Liver (tissue), 3 donors: ENCODE data around the gene SIRT1.

Experiments
- EGR1 ChIP-seq, 2 donors: IDR thresholded peaks; 2 replicates each; pipeline ENCODE4 v1.6.1; 2016 to 2018; ENCODE audit warnings: antibody characterized with exemption in 2 of 2, low read depth in 2 of 2
- HNF4G ChIP-seq: IDR thresholded peaks from 2 replicates; pipeline ENCODE4 v1.6.1; 2016; ENCODE audit warnings: antibody characterized with exemption
- JUND ChIP-seq, 2 donors: IDR thresholded peaks; 2 replicates each; pipeline ENCODE4 v1.6.1; 2016; ENCODE audit warnings: antibody characterized with exemption in 2 of 2
- RAD21 ChIP-seq, 2 donors: IDR thresholded peaks; 2 replicates each; pipeline ENCODE4 v1.6.1; 2016; ENCODE audit warnings: antibody characterized with exemption in 2 of 2, mild to moderate bottlenecking in 2 of 2
- YY1 ChIP-seq: IDR thresholded peaks from 2 replicates; pipeline ENCODE4 v1.6.1; 2016; ENCODE audit warnings: antibody characterized with exemption, mild to moderate bottlenecking
- TF ChIP-seq, protein P1 (sequence below): fragments of 150-350 bp; IDR thresholded peaks from 2 replicates; pipeline ENCODE4 v1.5.1; 2017; ENCODE audit warnings: improper control_type of control experiment, low read depth, low read length; ENCODE audit not compliant: missing input control
- TF ChIP-seq, protein P2 (sequence below): IDR thresholded peaks from 2 replicates; pipeline ENCODE4 v1.6.1; 2016; ENCODE audit warnings: antibody characterized with exemption
- TF ChIP-seq, protein P3 (sequence below): IDR thresholded peaks from 2 replicates; pipeline ENCODE4 v1.6.1; 2016; ENCODE audit warnings: antibody characterized with exemption, mild to moderate bottlenecking
- donor health status: healthy.
- donor health status: healthy.

DNA sequence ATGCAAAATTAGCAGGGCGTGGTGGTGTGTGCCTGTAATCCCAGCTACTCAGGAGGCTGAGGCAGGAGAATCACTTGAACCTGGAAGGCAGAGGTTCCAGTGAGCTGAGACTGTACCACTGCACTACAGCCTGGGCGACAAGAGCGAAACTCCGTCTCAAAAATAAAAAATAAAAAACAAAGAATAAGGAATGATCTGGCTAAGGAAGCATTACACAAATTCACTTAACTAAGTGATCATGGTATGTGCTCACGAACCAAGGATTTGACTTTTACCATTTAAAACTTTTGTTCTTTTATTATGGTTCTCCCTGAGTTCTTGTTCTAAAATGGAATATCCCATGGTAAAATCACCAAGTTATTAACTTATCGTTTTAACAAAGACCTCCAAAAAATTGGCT is 71.2 kb downstream of the SIRT1 start:
- TF ChIP-seq, protein P1, sequence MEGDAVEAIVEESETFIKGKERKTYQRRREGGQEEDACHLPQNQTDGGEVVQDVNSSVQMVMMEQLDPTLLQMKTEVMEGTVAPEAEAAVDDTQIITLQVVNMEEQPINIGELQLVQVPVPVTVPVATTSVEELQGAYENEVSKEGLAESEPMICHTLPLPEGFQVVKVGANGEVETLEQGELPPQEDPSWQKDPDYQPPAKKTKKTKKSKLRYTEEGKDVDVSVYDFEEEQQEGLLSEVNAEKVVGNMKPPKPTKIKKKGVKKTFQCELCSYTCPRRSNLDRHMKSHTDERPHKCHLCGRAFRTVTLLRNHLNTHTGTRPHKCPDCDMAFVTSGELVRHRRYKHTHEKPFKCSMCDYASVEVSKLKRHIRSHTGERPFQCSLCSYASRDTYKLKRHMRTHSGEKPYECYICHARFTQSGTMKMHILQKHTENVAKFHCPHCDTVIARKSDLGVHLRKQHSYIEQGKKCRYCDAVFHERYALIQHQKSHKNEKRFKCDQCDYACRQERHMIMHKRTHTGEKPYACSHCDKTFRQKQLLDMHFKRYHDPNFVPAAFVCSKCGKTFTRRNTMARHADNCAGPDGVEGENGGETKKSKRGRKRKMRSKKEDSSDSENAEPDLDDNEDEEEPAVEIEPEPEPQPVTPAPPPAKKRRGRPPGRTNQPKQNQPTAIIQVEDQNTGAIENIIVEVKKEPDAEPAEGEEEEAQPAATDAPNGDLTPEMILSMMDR = no peak
- TF ChIP-seq YY1 (no peak), JUND (IDR thresholded peaks at IDR 0.05) (no peak), EGR1 (IDR thresholded peaks at IDR 0.05; ENCODE audit: low read depth in 2 of 2) (no peak), HNF4G (no peak), RAD21 (IDR thresholded peaks at IDR 0.05) (no peak)
- TF ChIP-seq, protein P2, sequence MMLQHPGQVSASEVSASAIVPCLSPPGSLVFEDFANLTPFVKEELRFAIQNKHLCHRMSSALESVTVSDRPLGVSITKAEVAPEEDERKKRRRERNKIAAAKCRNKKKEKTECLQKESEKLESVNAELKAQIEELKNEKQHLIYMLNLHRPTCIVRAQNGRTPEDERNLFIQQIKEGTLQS = no peak
- TF ChIP-seq, protein P3, sequence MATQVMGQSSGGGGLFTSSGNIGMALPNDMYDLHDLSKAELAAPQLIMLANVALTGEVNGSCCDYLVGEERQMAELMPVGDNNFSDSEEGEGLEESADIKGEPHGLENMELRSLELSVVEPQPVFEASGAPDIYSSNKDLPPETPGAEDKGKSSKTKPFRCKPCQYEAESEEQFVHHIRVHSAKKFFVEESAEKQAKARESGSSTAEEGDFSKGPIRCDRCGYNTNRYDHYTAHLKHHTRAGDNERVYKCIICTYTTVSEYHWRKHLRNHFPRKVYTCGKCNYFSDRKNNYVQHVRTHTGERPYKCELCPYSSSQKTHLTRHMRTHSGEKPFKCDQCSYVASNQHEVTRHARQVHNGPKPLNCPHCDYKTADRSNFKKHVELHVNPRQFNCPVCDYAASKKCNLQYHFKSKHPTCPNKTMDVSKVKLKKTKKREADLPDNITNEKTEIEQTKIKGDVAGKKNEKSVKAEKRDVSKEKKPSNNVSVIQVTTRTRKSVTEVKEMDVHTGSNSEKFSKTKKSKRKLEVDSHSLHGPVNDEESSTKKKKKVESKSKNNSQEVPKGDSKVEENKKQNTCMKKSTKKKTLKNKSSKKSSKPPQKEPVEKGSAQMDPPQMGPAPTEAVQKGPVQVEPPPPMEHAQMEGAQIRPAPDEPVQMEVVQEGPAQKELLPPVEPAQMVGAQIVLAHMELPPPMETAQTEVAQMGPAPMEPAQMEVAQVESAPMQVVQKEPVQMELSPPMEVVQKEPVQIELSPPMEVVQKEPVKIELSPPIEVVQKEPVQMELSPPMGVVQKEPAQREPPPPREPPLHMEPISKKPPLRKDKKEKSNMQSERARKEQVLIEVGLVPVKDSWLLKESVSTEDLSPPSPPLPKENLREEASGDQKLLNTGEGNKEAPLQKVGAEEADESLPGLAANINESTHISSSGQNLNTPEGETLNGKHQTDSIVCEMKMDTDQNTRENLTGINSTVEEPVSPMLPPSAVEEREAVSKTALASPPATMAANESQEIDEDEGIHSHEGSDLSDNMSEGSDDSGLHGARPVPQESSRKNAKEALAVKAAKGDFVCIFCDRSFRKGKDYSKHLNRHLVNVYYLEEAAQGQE = no peak
